Suprapubic skin (tissue), 4 donors: Measurements from ENCODE around the gene CSMD2. TPM values are rescaled to one million over a fixed set of nuclear protein-coding genes. Genes with fewer than 3 reads are reported as not detected.

Source experiments
- DNase-seq, 2 donors: peaks; one replicate each; pipeline ENCODE4 v3.0.0-alpha.2; 2019; ENCODE audit warnings: low spot score in 2 of 2
- H3K27ac ChIP-seq: fragments of 200-600 bp; sonication (generic); one replicate; pipeline ENCODE4 v1.5.1; 2019
- H3K27me3 ChIP-seq: fragments of 200-600 bp; sonication (generic); one replicate; pipeline ENCODE4 v1.5.1; 2019
- H3K36me3 ChIP-seq: fragments of 200-600 bp; sonication (generic); one replicate; pipeline ENCODE4 v1.5.1; 2019
- H3K4me1 ChIP-seq: fragments of 200-600 bp; sonication (generic); one replicate; pipeline ENCODE4 v1.5.1; 2019
- H3K4me3 ChIP-seq: fragments of 200-600 bp; sonication (generic); one replicate; pipeline ENCODE4 v1.5.1; 2019; ENCODE audit warnings: mild to moderate bottlenecking
- H3K9me3 ChIP-seq: fragments of 200-600 bp; sonication (generic); one replicate; pipeline ENCODE4 v1.5.1; 2019
- CTCF ChIP-seq, 2 donors: fragments of 200-600 bp in 1 of 2; fragments of 450-650 bp in 1 of 2; sonication (generic) in 1 of 2; IDR thresholded peaks; one replicate each; pipeline ENCODE4 v1.5.1; 2016 to 2019; ENCODE audit warnings: antibody characterized with exemption in 2 of 2, mild to moderate bottlenecking in 1 of 2, moderate library complexity in 1 of 2
- EP300 ChIP-seq: sonication (generic); formaldehyde crosslinking; IDR thresholded peaks from one replicate; pipeline ENCODE4 v1.6.1; 2017; ENCODE audit warnings: antibody characterized with exemption
- POLR2A ChIP-seq, 2 donors: fragments of 450-650 bp; IDR thresholded peaks; one replicate each; pipeline ENCODE4 v1.6.1; 2017; ENCODE audit warnings: antibody characterized with exemption in 2 of 2, mild to moderate bottlenecking in 2 of 2, moderate library complexity in 2 of 2
- POLR2AphosphoS5 ChIP-seq, 3 donors: sonication (generic); formaldehyde crosslinking; IDR thresholded peaks; one replicate each; pipeline ENCODE4 v1.6.1; 2017; ENCODE audit warnings: antibody characterized with exemption in 3 of 3
- WGBS: methylation state at CpG from one replicate; pipeline ENCODE4 v1.1.5; 2018; 5-methylcytosine and 5-hydroxymethylcytosine counted together
- total RNA-seq, 4 donors: library from RNA; depleted of rRNA; stranded (reverse); fragments of >200 nt; gene quantifications; one replicate each; pipeline ENCODE4 v1.1.0, GENCODE V29; 2016

The CSMD2 gene
- total RNA-seq, 4 donors from 2014 or later: 0.08 to 0.55 (median 0.13) TPM

- WGBS: 86% methylated on average over 6 of the region's 6 CpGs
- DNase-seq: no peak
- no peaks in the 10 kb centered on the region for H3K36me3 ChIP-seq
These were observed 438.7 kb downstream of the CSMD2 start for GRCh38 chr1:33726274-33726804.

GRCh38 chr1:33725556-33726160, 439.4 kb downstream of the CSMD2 start:
- no peaks in the 10 kb centered on the region for H3K4me1 ChIP-seq
- H3K27ac ChIP-seq: no peak overlapping the region
- no peak for TF ChIP-seq EP300
- TF ChIP-seq POLR2A (IDR thresholded peaks at IDR 0.05): no peak
- TF ChIP-seq CTCF (IDR thresholded peaks at IDR 0.05): no peak
- TF ChIP-seq POLR2AphosphoS5 (IDR thresholded peaks at IDR 0.05): no peak
- 89% methylated on average over 4 of the region's 4 CpGs for WGBS
- no peak for DNase-seq
- no peaks in the 10 kb centered on the region for H3K36me3 ChIP-seq
- no peaks in the 10 kb centered on the region for H3K27me3 ChIP-seq
- no peak overlapping the region for H3K4me3 ChIP-seq
- no peaks in the 10 kb centered on the region for H3K9me3 ChIP-seq

More at GRCh38 chr1:33726274-33726804, 438.7 kb downstream of the CSMD2 start:
- Histone ChIP-seq H3K27ac (no peak overlapping the region), H3K4me3 (no peak overlapping the region), H3K27me3 (no peaks in the 10 kb centered on the region), H3K9me3 (no peaks in the 10 kb centered on the region), H3K4me1 (no peaks in the 10 kb centered on the region)
- no peak for TF ChIP-seq CTCF (IDR thresholded peaks at IDR 0.05)
- no peak for TF ChIP-seq POLR2AphosphoS5 (IDR thresholded peaks at IDR 0.05)
- TF ChIP-seq EP300: no peak
- TF ChIP-seq POLR2A (IDR thresholded peaks at IDR 0.05): no peak

- no peaks in the 10 kb centered on the region for H3K36me3 ChIP-seq
- H3K27ac ChIP-seq: no peak overlapping the region
- no peak overlapping the region for H3K4me3 ChIP-seq
- no peak for TF ChIP-seq POLR2AphosphoS5 (IDR thresholded peaks at IDR 0.05)
- TF ChIP-seq POLR2A (IDR thresholded peaks at IDR 0.05): no peak
- no peak for TF ChIP-seq EP300
- no peak for TF ChIP-seq CTCF (IDR thresholded peaks at IDR 0.05)
- H3K4me1 ChIP-seq: no peaks in the 10 kb centered on the region
- H3K9me3 ChIP-seq: no peaks in the 10 kb centered on the region
- DNase-seq: no peak
- no peaks in the 10 kb centered on the region for H3K27me3 ChIP-seq
- 89% methylated on average over 8 of the region's 8 CpGs for WGBS
These were observed 440.0 kb downstream of the CSMD2 start for GRCh38 chr1:33725037-33725436.

GRCh38 chr1:33724348-33724747, 440.7 kb downstream of the CSMD2 start:
- Histone ChIP-seq H3K4me3 (no peak overlapping the region), H3K9me3 (no peaks in the 10 kb centered on the region), H3K36me3 (no peaks in the 10 kb centered on the region), H3K27me3 (no peaks in the 10 kb centered on the region), H3K27ac (no peak overlapping the region), H3K4me1 (no peaks in the 10 kb centered on the region)
- WGBS: 93% methylated on average over 11 of the region's 11 CpGs
- no peak for DNase-seq
- no peak for TF ChIP-seq POLR2AphosphoS5 (IDR thresholded peaks at IDR 0.05)
- TF ChIP-seq POLR2A (IDR thresholded peaks at IDR 0.05): no peak
- TF ChIP-seq EP300: no peak
- no peak for TF ChIP-seq CTCF (IDR thresholded peaks at IDR 0.05)

GRCh38 chr1:33723251-33723650, 441.8 kb downstream of the CSMD2 start:
- no peaks in the 10 kb centered on the region for H3K4me1 ChIP-seq
- 62% methylated on average over 4 of the region's 4 CpGs for WGBS

More at GRCh38 chr1:33723251-33723650, 441.8 kb downstream of the CSMD2 start:
- Histone ChIP-seq H3K4me3 (no peak overlapping the region), H3K36me3 (no peaks in the 10 kb centered on the region), H3K9me3 (no peaks in the 10 kb centered on the region), H3K27me3 (no peaks in the 10 kb centered on the region), H3K27ac (no peak overlapping the region)
- no peak for DNase-seq
- no peak for TF ChIP-seq POLR2A (IDR thresholded peaks at IDR 0.05)
- no peak for TF ChIP-seq POLR2AphosphoS5 (IDR thresholded peaks at IDR 0.05)
- no peak for TF ChIP-seq CTCF (IDR thresholded peaks at IDR 0.05)
- TF ChIP-seq EP300: no peak
